ENCODE measurements around the gene ST7. TPM values are rescaled to one million over a fixed set of nuclear protein-coding genes. Genes with fewer than 3 reads are reported as not detected.

ST7 gene
- total and polyA plus RNA-seq, 2 experiments from 2014 or later: 9.9 to 18.3 TPM

GRCh38 chr7:116984511-116984910, 31.2 kb downstream of the ST7 start:
- ATAC-seq (no peak), DNase-seq (ENCODE audit: low spot score) (no peak)
- Mint-ChIP-seq H3K9me3 (no peaks in the 10 kb centered on the region), H3K4me3 (no peak overlapping the region), H3K27me3 (ENCODE audit: insufficient read depth, low read depth, poor library complexity) (no peaks in the 10 kb centered on the region), H3K27ac (no peak overlapping the region), H3K36me3 (ENCODE audit: low read depth) (no peaks in the 10 kb centered on the region), H3K4me1 (no peaks in the 10 kb centered on the region; the same call in 2 of the 3 replicates)
- peaks cover 18% of the 10 kb centered on the region for H3K79me2 ChIP-seq (replicated peaks; ENCODE audit: insufficient read depth)
- no peak overlapping the region for H3K4me2 ChIP-seq
- H2AFZ ChIP-seq: no peak overlapping the region
- H3F3A ChIP-seq (replicated peaks; ENCODE audit: low read depth): no peaks in the 10 kb centered on the region
- no peaks in the 10 kb centered on the region for H4K20me1 ChIP-seq (replicated peaks; ENCODE audit: insufficient read depth)
- no peaks in the 10 kb centered on the region for H3K9me2 ChIP-seq (ENCODE audit: insufficient read depth)
- H3K27me3 ChIP-seq (ENCODE audit: insufficient read depth): no peaks in the 10 kb centered on the region
- TF ChIP-seq ZNF462 (CRISPR knock-in tag; IDR thresholded peaks at IDR 0.05): no peak
- no peak for TF ChIP-seq EZH2 (IDR thresholded peaks at IDR 0.05; ENCODE audit: low read depth, unreplicated experiment)
- TF ChIP-seq NANOG (IDR thresholded peaks at IDR 0.05; ENCODE audit: borderline replicate concordance): no peak
- TF ChIP-seq ZNF114 (CRISPR knock-in tag; IDR thresholded peaks at IDR 0.05): no peak
- no peak for TF ChIP-seq EZH2phosphoT487 (IDR thresholded peaks at IDR 0.05; ENCODE audit: unreplicated experiment)
- TF ChIP-seq CREB1 (CRISPR knock-in tag; IDR thresholded peaks at IDR 0.05; ENCODE audit: low read depth): no peak
- no peaks in the 10 kb centered on the region for H3K36me3 ChIP-seq (ENCODE audit: insufficient read depth)
- no peaks in the 10 kb centered on the region for H3K4me1 ChIP-seq (ENCODE audit: insufficient read depth)
- H3K4me3 ChIP-seq: no peak overlapping the region
- H3K27ac ChIP-seq (ENCODE audit: low read depth): no peak overlapping the region

GRCh38 chr7:116984917-116985316, 31.6 kb downstream of the ST7 start:
- no peak overlapping the region for H3K4me3 ChIP-seq
- peak; percentile 61 for DNase-seq (ENCODE audit: low spot score)
- H2AFZ ChIP-seq: no peak overlapping the region
- no peak overlapping the region for H3K4me3 Mint-ChIP-seq
- no peaks in the 10 kb centered on the region for H3K9me2 ChIP-seq (ENCODE audit: insufficient read depth)
- H3K27ac Mint-ChIP-seq: no peak overlapping the region
- no peaks in the 10 kb centered on the region for H3K27me3 ChIP-seq (ENCODE audit: insufficient read depth)
- H3K9me3 Mint-ChIP-seq: no peaks in the 10 kb centered on the region
- H3K4me2 ChIP-seq: no peak overlapping the region
- no peaks in the 10 kb centered on the region for H3K4me1 Mint-ChIP-seq
- H3K36me3 ChIP-seq (ENCODE audit: insufficient read depth): no peaks in the 10 kb centered on the region
- no peak overlapping the region for H3K27ac ChIP-seq (ENCODE audit: low read depth)
- ATAC-seq: peak; percentile 68
- H3K27me3 Mint-ChIP-seq (ENCODE audit: insufficient read depth, low read depth, poor library complexity): no peaks in the 10 kb centered on the region
- TF ChIP-seq CTCF (conservative IDR thresholded peaks at IDR 0.05; ENCODE audit: low read depth in 2 of 2): peak; percentile 55 to 80
- no peak for TF ChIP-seq STAT1 (IDR thresholded peaks at IDR 0.05; ENCODE audit: unreplicated experiment)
- TF ChIP-seq ZNF331 (CRISPR knock-in tag; IDR thresholded peaks at IDR 0.05; ENCODE audit: low read depth): no peak
- H4K20me1 ChIP-seq (replicated peaks; ENCODE audit: insufficient read depth): no peaks in the 10 kb centered on the region
- H3K4me1 ChIP-seq (ENCODE audit: insufficient read depth): no peaks in the 10 kb centered on the region
- no peaks in the 10 kb centered on the region for H3F3A ChIP-seq (replicated peaks; ENCODE audit: low read depth)
- H3K36me3 Mint-ChIP-seq (ENCODE audit: low read depth): no peaks in the 10 kb centered on the region; the same call in 2 of the 3 replicates
- peaks cover 18% of the 10 kb centered on the region for H3K79me2 ChIP-seq (replicated peaks; ENCODE audit: insufficient read depth)
